IMR-90 (cell line): ENCODE data around the gene LTN1. TPM values are rescaled to one million over a fixed set of nuclear protein-coding genes. Genes with fewer than 3 reads are reported as not detected.
A peak's percentile ranks its signal among the peaks of the same experiment; 100 is the strongest.

Source experiments
- ATAC-seq: fragments of 200-7000 bp; cut with Tn5 transposase; 2 replicates; pipeline ENCODE4 v1.9.1; 2020; ENCODE audit warnings: low read depth, mild to moderate bottlenecking, moderate library complexity
- BruUV-seq: library from RNA; stranded (reverse); fragments of 400-500 nt; replicated peaks from 2 replicates; lab custom pipeline; 2021; lab: Mats Ljungman, UMichigan
- CTCF ChIA-PET: fragments of 300-600 bp; formaldehyde crosslinking; extraction: SDS; loops from one replicate; lab custom pipeline; 2021; ENCODE audit warnings: antibody characterized with exemption; lab: Yijun Ruan, JAX
- POLR2A ChIA-PET: fragments of 300-600 bp; sonication (Branson Sonifier 250); formaldehyde crosslinking; loops from one replicate; lab custom pipeline; 2022; ENCODE audit warnings: antibody characterized with exemption; ENCODE audit not compliant: unreplicated experiment; lab: Charles Lee
- DNase-seq: peaks from one replicate; pipeline ENCODE4 v3.0.0; 2013
- H2AFZ ChIP-seq: replicated peaks from 2 replicates; pipeline ENCODE3; 2013; ENCODE audit warnings: low read length, mild to moderate bottlenecking; ENCODE audit not compliant: poor library complexity
- H2AK5ac ChIP-seq: 2 replicates; pipeline ENCODE4 v1.6.1; 2013; ENCODE audit warnings: low read depth, low read length, inconsistent platforms
- H2AK9ac ChIP-seq: replicated peaks from 2 replicates; pipeline ENCODE3; 2013; ENCODE audit warnings: mild to moderate bottlenecking, low read depth, low read length, moderate library complexity; ENCODE audit not compliant: poor library complexity
- H2BK120ac ChIP-seq: 2 replicates; pipeline ENCODE4 v1.6.1; 2013; ENCODE audit warnings: low read depth, low read length, inconsistent platforms
- H2BK15ac ChIP-seq: 3 replicates; pipeline ENCODE4 v1.6.1; 2013; ENCODE audit warnings: low read depth, low read length, inconsistent platforms
- H2BK20ac ChIP-seq: 2 replicates; pipeline ENCODE4 v1.6.1; 2013; ENCODE audit warnings: low read depth, mild to moderate bottlenecking, inconsistent platforms, low read length, moderate library complexity
- H2BK5ac ChIP-seq: 2 replicates; pipeline ENCODE4 v1.6.1; 2013; ENCODE audit warnings: mild to moderate bottlenecking, low read depth, low read length, inconsistent platforms; ENCODE audit not compliant: poor library complexity, severe bottlenecking
- H3K14ac ChIP-seq: replicated peaks from 2 replicates; pipeline ENCODE4 v1.6.1; 2013; ENCODE audit warnings: low read depth, low read length, inconsistent platforms
- H3K18ac ChIP-seq: 2 replicates; pipeline ENCODE4 v1.6.1; 2013; ENCODE audit warnings: low read depth, low read length, control low read depth
- H3K23ac ChIP-seq: 2 replicates; pipeline ENCODE4 v1.6.1; 2013; ENCODE audit warnings: low read depth, low read length, inconsistent platforms
- H3K27ac ChIP-seq: 2 replicates; pipeline ENCODE4 v1.5.1; 2013; ENCODE audit warnings: mild to moderate bottlenecking, control low read depth, low read length; ENCODE audit not compliant: insufficient read depth
- H3K27me3 ChIP-seq: 2 replicates; pipeline ENCODE4 v1.6.1; 2013; ENCODE audit warnings: low read length; ENCODE audit not compliant: control insufficient read depth, insufficient read depth
- H3K36me3 ChIP-seq: 2 replicates; pipeline ENCODE4 v1.6.1; 2013; ENCODE audit warnings: low read length, mixed read lengths; ENCODE audit not compliant: control insufficient read depth, insufficient read depth
- H3K4ac ChIP-seq: 2 replicates; pipeline ENCODE4 v1.6.1; 2013; ENCODE audit warnings: low read depth, low read length, inconsistent platforms
- H3K4me1 ChIP-seq: 2 replicates; pipeline ENCODE4 v1.6.1; 2013; ENCODE audit warnings: low read length, mixed read lengths; ENCODE audit not compliant: control insufficient read depth, insufficient read depth
- H3K4me2 ChIP-seq: 2 replicates; pipeline ENCODE4 v1.6.1; 2013; ENCODE audit warnings: low read depth, mild to moderate bottlenecking, control low read depth, low read length, moderate library complexity
- H3K4me3 ChIP-seq: 2 replicates; pipeline ENCODE4 v1.5.1; 2013; ENCODE audit warnings: low read depth, mild to moderate bottlenecking, control low read depth, low read length, moderate library complexity; ENCODE audit not compliant: insufficient read depth
- H3K56ac ChIP-seq: 2 replicates; pipeline ENCODE4 v1.6.1; 2013; ENCODE audit warnings: low read length, inconsistent platforms; ENCODE audit not compliant: insufficient read depth; ENCODE audit errors: extremely low read depth
- H3K79me1 ChIP-seq, 2 experiments: 2 replicates each; pipeline ENCODE4 v1.6.1; 2013; ENCODE audit warnings: low read length in 2 of 2, inconsistent platforms in 1 of 2, low read depth in 1 of 2
- H3K9ac ChIP-seq: 2 replicates; pipeline ENCODE4 v1.6.1; 2013; ENCODE audit warnings: low read depth, low read length, control low read depth
- H3K9me1 ChIP-seq: 2 replicates; pipeline ENCODE4 v1.6.1; 2013; ENCODE audit warnings: low read length, inconsistent platforms; ENCODE audit not compliant: insufficient read depth
- H3K9me3 ChIP-seq: 2 replicates; pipeline ENCODE4 v1.6.1; 2013; ENCODE audit warnings: low read length; ENCODE audit not compliant: control insufficient read depth, insufficient read depth
- H4K20me1 ChIP-seq: 2 replicates; pipeline ENCODE4 v1.6.1; 2013; ENCODE audit warnings: low read length, inconsistent platforms; ENCODE audit not compliant: insufficient read depth
- H4K5ac ChIP-seq: 2 replicates; pipeline ENCODE4 v1.6.1; 2013; ENCODE audit warnings: mild to moderate bottlenecking, low read depth, low read length, control low read depth
- H4K8ac ChIP-seq, 2 experiments: 2 replicates each; pipeline ENCODE4 v1.6.1; 2013; ENCODE audit warnings: low read depth in 2 of 2, low read length in 2 of 2, control low read depth in 1 of 2, inconsistent platforms in 1 of 2
- H4K91ac ChIP-seq: 2 replicates; pipeline ENCODE4 v1.6.1; 2013; ENCODE audit warnings: low read depth, low read length, inconsistent platforms; ENCODE audit not compliant: insufficient read depth
- BHLHE40 ChIP-seq: fragments of 150-350 bp; IDR thresholded peaks from 2 replicates; pipeline ENCODE4 v1.6.1; 2016; ENCODE audit warnings: mild to moderate bottlenecking, low read depth, low read length
- CHD1 ChIP-seq: IDR thresholded peaks from 2 replicates; pipeline ENCODE4 v1.6.1; 2012; ENCODE audit warnings: low read depth, low read length, improper control_type of control experiment
- WGBS, 2 experiments: methylation state at CpG; one replicate each; pipeline versions ENCODE4 v1.1.5 to v1.1.7; 2013; ENCODE audit warnings: missing lambda C conversion rate in 2 of 2; ENCODE audit not compliant: insufficient read length in 1 of 2; ENCODE audit errors: extremely low coverage in 2 of 2; 5-methylcytosine and 5-hydroxymethylcytosine counted together
- dilution Hi-C: fragments of 300-500 bp; cut with HindIII; formaldehyde crosslinking; loops from one replicate; pipeline ENCODE4 v1.14.3; 2018; ENCODE audit warnings: low sequenced_read_pairs; ENCODE audit not compliant: unreplicated experiment
- in situ Hi-C: fragments of 300-500 bp; cut with MboI; formaldehyde crosslinking; loops from 3 replicates; pipeline ENCODE4 v1.14.3; 2019; ENCODE audit warnings: low sequenced_read_pairs, inconsistent platforms, mixed read lengths
- intact Hi-C: fragments of 100-400 bp; cut with micrococcal nuclease; formaldehyde crosslinking; loops from 2 replicates; pipeline ENCODE4 v1.10.0; 2022
- polyA plus RNA-seq, 3 experiments: library from polyadenylated mRNA; depleted of rRNA; stranded (reverse); fragments of >200 nt; gene quantifications; 2 replicates each; pipeline ENCODE4 v1.2.3, GENCODE V29; 2012; ENCODE audit warnings: low replicate concordance in 1 of 3
- total RNA-seq: library from RNA; depleted of rRNA; stranded (reverse); fragments of >200 nt; gene quantifications from 2 replicates; pipeline ENCODE4 v1.2.3, GENCODE V29; 2012

LTN1 gene
- total and polyA plus RNA-seq, 2 of the 4 experiments (the other 2 are of a cell fraction) = 6.7 to 35.5 TPM

DNA sequence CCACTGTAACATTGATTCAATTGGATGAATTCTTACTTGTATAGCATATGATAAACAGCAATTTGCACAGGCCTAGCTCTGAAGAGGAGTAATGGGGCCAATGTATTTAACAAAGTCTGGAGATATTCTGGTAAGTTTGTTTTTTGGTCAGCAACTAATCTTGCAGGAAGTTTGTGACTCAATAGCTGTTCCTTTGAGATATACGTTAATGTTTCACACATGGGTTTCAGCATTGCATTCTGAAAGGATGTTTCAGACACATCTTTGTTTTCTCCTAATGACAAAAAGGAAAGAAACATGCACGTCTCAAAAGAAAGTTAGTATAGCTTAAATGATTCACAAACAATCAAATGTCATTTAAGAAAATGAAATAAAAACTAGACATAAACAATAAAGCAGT is 49.0 kb downstream of the LTN1 start:
- Histone ChIP-seq H3K9me3 (no peaks in the 10 kb centered on the region), H3K4me2 (peak overlapping the region; percentile 41; the same call in 1 of the 2 replicates), H4K20me1 (no peaks in the 10 kb centered on the region), H3K9me1 (no peaks in the 10 kb centered on the region), H3K56ac (no peak overlapping the region), H3K4ac (no peak overlapping the region), H3K79me1 (no peaks in the 10 kb centered on the region), H3K18ac (no peak overlapping the region), H3K27me3 (no peaks in the 10 kb centered on the region), H4K8ac (no peak overlapping the region), H2AK5ac (no peak overlapping the region), H2BK15ac (no peak overlapping the region), H3K23ac (no peak overlapping the region), H4K5ac (no peak overlapping the region), H2BK5ac (peak overlapping the region; percentile 29), H2BK120ac (no peak overlapping the region), H3K4me3 (no peak overlapping the region), H3K36me3 (peaks cover 7% of the 10 kb centered on the region), H2BK20ac (no peak overlapping the region), H3K9ac (no peak overlapping the region), H3K14ac (no peak overlapping the region), H3K4me1 (no peaks in the 10 kb centered on the region), H2AFZ (no peak overlapping the region), H3K27ac (no peak overlapping the region), H2AK9ac (no peak overlapping the region), H4K91ac (no peak overlapping the region)
- ATAC-seq (no peak; the same call in 1 of the 2 replicates), DNase-seq (peak; percentile 28)
- no CpG with 5 or more reads among the region's 2 CpGs for WGBS, 2 experiments
- ChIA-PET POLR2A (no interaction called here), CTCF (interaction anchor here (0.8 kb wide), 1 partner anchor 199 kb away, joined by 3 read pairs; no protein-coding TSS in a partner anchor)
- intact Hi-C loops = loop anchor here (5.0 kb wide), 1 partner anchor 151 kb away; no protein-coding TSS in a partner anchor
- no TSS peak for BruUV-seq
- dilution Hi-C loops = no loop called here
- in situ Hi-C loops = loop anchor here (25.0 kb wide), 2 partner anchors 881 to 1231 kb away; no protein-coding TSS in a partner anchor
- TF ChIP-seq CHD1 = no peak
- no peak for TF ChIP-seq BHLHE40
